ENCODE measurements around the gene KSR2.

GRCh38 chr12:117904051-117904450 lies 64.7 kb downstream of the KSR2 start:
- TF ChIP-seq CTCF (IDR thresholded peaks at IDR 0.05; ENCODE audit: low read length) (no peak), EZH2 (IDR thresholded peaks at IDR 0.05; ENCODE audit: borderline replicate concordance, low read length) (no peak)
